Neural progenitor cell (in vitro differentiated cells): ENCODE data around the gene RNF40. TPM values are rescaled to one million over a fixed set of nuclear protein-coding genes. Genes with fewer than 3 reads are reported as not detected.

Experiments used
- DNase-seq: peaks from one replicate; pipeline ENCODE4 v3.0.0-alpha.2; 2016; ENCODE audit warnings: low spot score
- H2AFZ ChIP-seq: fragments of 200-600 bp; sonication (generic); replicated peaks from 2 replicates; pipeline ENCODE4 v1.6.1; 2016; ENCODE audit warnings: antibody characterized with exemption
- H3F3A ChIP-seq: fragments of 200-600 bp; sonication (generic); 2 replicates; pipeline ENCODE4 v1.6.1; 2016; ENCODE audit warnings: antibody characterized with exemption, low read depth
- H3K27ac ChIP-seq: fragments of 200-600 bp; sonication (generic); 2 replicates; pipeline ENCODE4 v1.5.1; 2016; ENCODE audit warnings: mild to moderate bottlenecking
- H3K27me3 ChIP-seq: fragments of 200-600 bp; sonication (generic); 2 replicates; pipeline ENCODE4 v1.6.1; 2016; ENCODE audit warnings: mild to moderate bottlenecking, moderate library complexity
- H3K36me3 ChIP-seq: fragments of 200-600 bp; sonication (generic); 2 replicates; pipeline ENCODE4 v1.5.1; 2016
- H3K4me1 ChIP-seq: fragments of 200-600 bp; sonication (generic); 2 replicates; pipeline ENCODE4 v1.6.1; 2016; ENCODE audit warnings: mixed run types
- H3K4me2 ChIP-seq: fragments of 200-600 bp; sonication (generic); 2 replicates; pipeline ENCODE4 v1.6.1; 2016
- H3K4me3 ChIP-seq: fragments of 200-600 bp; sonication (generic); 2 replicates; pipeline ENCODE4 v1.5.1; 2016
- H3K79me2 ChIP-seq: fragments of 200-600 bp; sonication (generic); 2 replicates; pipeline ENCODE4 v1.6.1; 2016; ENCODE audit warnings: low read depth
- H3K9ac ChIP-seq: fragments of 200-600 bp; sonication (generic); 2 replicates; pipeline ENCODE4 v1.6.1; 2016
- H3K9me3 ChIP-seq: fragments of 200-600 bp; sonication (generic); 2 replicates; pipeline ENCODE4 v1.5.1; 2016; ENCODE audit warnings: low read depth
- H4K20me1 ChIP-seq: fragments of 200-600 bp; sonication (generic); 2 replicates; pipeline ENCODE4 v1.6.1; 2016; ENCODE audit warnings: low read depth
- H3K27ac Mint-ChIP-seq: 3 replicates; pipeline ENCODE4 v1.8.0; 2021; ENCODE audit warnings: mixed read lengths
- H3K27me3 Mint-ChIP-seq: 2 replicates; pipeline ENCODE4 v1.8.0; 2022; ENCODE audit warnings: low read depth, mild to moderate bottlenecking, inconsistent platforms, moderate library complexity, mixed read lengths; ENCODE audit not compliant: insufficient read depth
- H3K36me3 Mint-ChIP-seq: 3 replicates; pipeline ENCODE4 v1.8.0; 2021; ENCODE audit warnings: mixed read lengths
- H3K4me1 Mint-ChIP-seq: 3 replicates; pipeline ENCODE4 v1.8.0; 2021; ENCODE audit warnings: mixed read lengths
- H3K4me3 Mint-ChIP-seq: 3 replicates; pipeline ENCODE4 v1.8.0; 2021; ENCODE audit warnings: mild to moderate bottlenecking, moderate library complexity, mixed read lengths
- H3K9me3 Mint-ChIP-seq: 3 replicates; pipeline ENCODE4 v1.8.0; 2020; ENCODE audit warnings: mixed read lengths
- EZH2 ChIP-seq: fragments of 200-600 bp; sonication (generic); IDR thresholded peaks from 2 replicates; pipeline ENCODE4 v1.6.1; 2017; ENCODE audit warnings: antibody characterized with exemption, mild to moderate bottlenecking, moderate library complexity
- EZH2phosphoT487 ChIP-seq: fragments of 200-600 bp; sonication (generic); IDR thresholded peaks from 2 replicates; pipeline ENCODE4 v1.6.1; 2017; ENCODE audit warnings: antibody characterized with exemption
- total RNA-seq: library from RNA; depleted of rRNA; stranded (reverse); fragments of >200 nt; gene quantifications from 2 replicates; pipeline ENCODE4 v1.2.3, GENCODE V29; 2015; ENCODE audit warnings: low replicate concordance
- TF ChIP-seq, protein P1 (sequence below): fragments of 200-600 bp; sonication (generic); IDR thresholded peaks from 2 replicates; pipeline ENCODE4 v1.5.1; 2017; ENCODE audit warnings: antibody characterized with exemption, mild to moderate bottlenecking

Gene RNF40
- total RNA-seq, 1 donor from 2014 or later, result 45.6 TPM

DNA sequence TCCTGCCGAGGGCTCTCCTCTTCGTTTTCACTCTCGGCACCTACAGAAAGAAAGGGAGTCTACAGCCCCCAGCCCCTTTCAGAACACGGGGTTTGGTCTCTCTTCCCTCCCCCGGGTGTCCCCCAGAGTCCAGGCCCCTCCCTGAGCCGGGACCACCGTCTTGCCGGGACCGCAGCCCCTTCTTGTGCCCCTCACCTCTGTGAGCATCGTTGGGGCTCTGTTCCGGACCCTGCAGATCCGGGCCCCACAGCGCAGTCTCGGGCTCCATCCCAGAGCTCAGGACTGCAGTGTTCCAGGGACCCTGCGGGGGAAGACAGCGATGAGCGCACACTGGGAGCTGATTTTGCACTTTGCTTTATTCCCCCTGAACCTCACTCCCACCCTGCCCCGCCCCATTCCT lies 22.1 kb downstream of the RNF40 start:
- peaks cover 10% of the 10 kb centered on the region for H3K27me3 Mint-ChIP-seq
- H3F3A ChIP-seq, result peaks cover 21% of the 10 kb centered on the region

DNA sequence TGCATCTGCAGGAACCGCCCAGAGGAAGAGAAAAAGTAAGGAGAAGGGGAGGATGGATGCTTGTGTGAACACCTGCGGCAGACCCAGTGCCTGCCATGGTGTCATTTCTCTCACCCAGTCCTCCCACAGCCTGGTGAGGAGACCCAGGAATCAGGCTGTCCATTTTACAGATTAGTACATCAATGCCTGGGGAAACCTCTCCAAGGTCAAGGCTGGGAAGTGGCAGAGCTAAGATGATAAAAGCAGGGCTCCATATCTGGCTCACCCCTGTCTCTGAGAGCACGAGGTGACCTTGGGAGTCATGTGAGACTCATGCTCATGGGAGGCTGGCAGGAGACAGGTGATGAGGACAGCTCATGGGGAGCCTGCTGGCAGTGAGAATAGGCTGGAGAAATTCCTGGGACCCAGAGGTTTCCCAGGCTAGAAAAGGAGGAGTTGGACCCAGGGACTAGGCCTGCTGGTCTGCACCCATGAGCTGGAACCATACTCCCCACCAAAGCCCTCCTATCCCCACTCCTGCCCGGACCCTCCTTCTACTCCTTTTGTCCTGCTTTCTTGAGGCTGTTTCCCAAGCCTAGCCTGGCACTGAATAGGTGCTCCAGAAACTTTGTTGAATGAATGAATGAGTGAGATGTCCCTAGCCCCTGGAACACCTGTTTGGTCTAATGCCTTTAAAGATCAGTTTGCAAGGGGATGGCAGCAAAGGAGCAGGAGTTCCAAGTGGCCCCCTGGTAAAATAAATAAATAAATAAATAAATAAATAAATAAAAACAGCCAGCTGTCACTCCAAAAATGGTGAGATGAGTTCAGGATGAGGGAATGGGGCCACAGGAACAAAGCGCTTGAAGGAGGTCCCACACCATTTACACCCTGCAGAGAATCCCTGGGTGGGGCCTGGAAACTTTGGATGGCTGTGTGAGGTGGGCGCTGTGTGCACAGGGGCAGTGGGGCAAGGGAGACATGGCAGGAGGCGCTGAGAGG lies 23.3 kb downstream of the RNF40 start:
- Mint-ChIP-seq H3K36me3 (peaks cover 8% of the 10 kb centered on the region), H3K4me1 (peaks cover 14% of the 10 kb centered on the region), H3K9me3 (no peaks in the 10 kb centered on the region), H3K27me3 (peaks cover 10% of the 10 kb centered on the region), H3K4me3 (peak overlapping the region; percentile 90), H3K27ac (no peak overlapping the region)
- Histone ChIP-seq H4K20me1 (peaks cover 23% of the 10 kb centered on the region), H3K4me1 (peaks cover 5% of the 10 kb centered on the region), H2AFZ (no peak overlapping the region), H3K4me3 (peak overlapping the region; percentile 99), H3K9me3 (no peaks in the 10 kb centered on the region), H3K27ac (no peak overlapping the region), H3K9ac (peak overlapping the region; percentile 81), H3K4me2 (peak overlapping the region; percentile 93), H3F3A (peaks cover 18% of the 10 kb centered on the region), H3K27me3 (no peaks in the 10 kb centered on the region), H3K79me2 (peaks cover 29% of the 10 kb centered on the region), H3K36me3 (no peaks in the 10 kb centered on the region)
- DNase-seq, result no peak
- no peak for TF ChIP-seq EZH2
- TF ChIP-seq EZH2phosphoT487, result no peak
- TF ChIP-seq, protein P1, sequence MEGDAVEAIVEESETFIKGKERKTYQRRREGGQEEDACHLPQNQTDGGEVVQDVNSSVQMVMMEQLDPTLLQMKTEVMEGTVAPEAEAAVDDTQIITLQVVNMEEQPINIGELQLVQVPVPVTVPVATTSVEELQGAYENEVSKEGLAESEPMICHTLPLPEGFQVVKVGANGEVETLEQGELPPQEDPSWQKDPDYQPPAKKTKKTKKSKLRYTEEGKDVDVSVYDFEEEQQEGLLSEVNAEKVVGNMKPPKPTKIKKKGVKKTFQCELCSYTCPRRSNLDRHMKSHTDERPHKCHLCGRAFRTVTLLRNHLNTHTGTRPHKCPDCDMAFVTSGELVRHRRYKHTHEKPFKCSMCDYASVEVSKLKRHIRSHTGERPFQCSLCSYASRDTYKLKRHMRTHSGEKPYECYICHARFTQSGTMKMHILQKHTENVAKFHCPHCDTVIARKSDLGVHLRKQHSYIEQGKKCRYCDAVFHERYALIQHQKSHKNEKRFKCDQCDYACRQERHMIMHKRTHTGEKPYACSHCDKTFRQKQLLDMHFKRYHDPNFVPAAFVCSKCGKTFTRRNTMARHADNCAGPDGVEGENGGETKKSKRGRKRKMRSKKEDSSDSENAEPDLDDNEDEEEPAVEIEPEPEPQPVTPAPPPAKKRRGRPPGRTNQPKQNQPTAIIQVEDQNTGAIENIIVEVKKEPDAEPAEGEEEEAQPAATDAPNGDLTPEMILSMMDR, result no peak

More for the DNA sequence above, 22.1 kb downstream of the RNF40 start:
- H3K9me3 ChIP-seq, result no peaks in the 10 kb centered on the region
- H3K36me3 Mint-ChIP-seq, result peaks cover 8% of the 10 kb centered on the region
- peaks cover 30% of the 10 kb centered on the region for H4K20me1 ChIP-seq
- no peak overlapping the region for H3K27ac ChIP-seq
- peaks cover 14% of the 10 kb centered on the region for H3K4me1 Mint-ChIP-seq
- TF ChIP-seq, protein P1, result no peak
- TF ChIP-seq EZH2phosphoT487 (no peak), EZH2 (no peak)
- no peaks in the 10 kb centered on the region for H3K27me3 ChIP-seq
- H3K4me1 ChIP-seq, result peaks cover 6% of the 10 kb centered on the region
- no peaks in the 10 kb centered on the region for H3K36me3 ChIP-seq
- H3K4me2 ChIP-seq, result no peak overlapping the region
- no peak overlapping the region for H3K4me3 ChIP-seq
- no peak overlapping the region for H2AFZ ChIP-seq
- H3K79me2 ChIP-seq, result peaks cover 29% of the 10 kb centered on the region
- no peak for DNase-seq
- no peak overlapping the region for H3K9ac ChIP-seq
- no peak overlapping the region for H3K27ac Mint-ChIP-seq
- no peaks in the 10 kb centered on the region for H3K9me3 Mint-ChIP-seq
- H3K4me3 Mint-ChIP-seq, result peak overlapping the region; percentile 90

DNA sequence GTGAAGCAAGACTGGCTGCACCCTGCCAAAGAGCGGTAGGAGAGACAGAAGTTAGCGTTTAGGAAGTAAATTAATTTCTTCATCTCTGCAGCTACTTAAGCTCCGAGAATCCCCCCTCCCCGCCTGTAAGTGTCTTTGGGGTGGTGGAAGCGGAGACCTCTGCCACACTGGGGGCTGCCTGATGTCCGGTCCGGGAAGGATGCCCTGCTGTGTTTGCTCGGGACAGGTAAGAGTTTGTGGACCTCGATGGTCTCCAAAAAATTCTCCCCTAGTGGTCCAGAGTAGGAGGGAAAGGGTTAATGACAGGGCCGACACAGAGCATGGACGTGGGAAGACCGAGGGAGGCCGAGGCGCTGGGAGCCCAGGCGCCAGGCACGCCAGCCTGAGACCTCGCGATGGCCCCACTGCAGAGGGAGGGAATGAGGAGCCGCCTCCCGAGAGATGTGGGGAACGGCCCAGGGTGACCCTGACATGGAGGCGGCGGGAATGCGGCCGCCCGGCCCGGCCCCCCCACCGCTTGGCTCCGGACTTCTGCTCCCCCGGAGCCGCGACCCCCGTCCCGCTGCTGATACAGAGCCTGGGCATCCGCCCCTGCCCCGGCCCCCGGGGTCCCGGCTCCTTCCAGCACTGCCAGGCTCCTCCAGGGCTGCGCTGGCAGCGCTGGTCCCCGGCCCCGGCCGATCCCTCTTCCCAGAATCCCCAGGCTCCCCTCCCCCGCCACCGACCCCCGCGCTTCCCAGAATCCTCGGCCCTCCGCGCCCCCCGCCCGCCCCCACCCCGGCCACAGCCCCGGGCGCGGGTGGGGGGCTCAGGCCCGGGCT lies 24.2 kb downstream of the RNF40 start:
- H2AFZ ChIP-seq, result peak overlapping the region; percentile 87
- peak overlapping the region; percentile 85 for H3K27ac Mint-ChIP-seq

More for the DNA sequence above, 24.2 kb downstream of the RNF40 start:
- H3K4me3 ChIP-seq, result peak overlapping the region; percentile 99
- peaks cover 5% of the 10 kb centered on the region for H3K4me1 ChIP-seq
- H3K9me3 ChIP-seq, result no peaks in the 10 kb centered on the region
- Mint-ChIP-seq H3K27me3 (peaks cover 13% of the 10 kb centered on the region), H3K9me3 (no peaks in the 10 kb centered on the region), H3K4me1 (peaks cover 14% of the 10 kb centered on the region), H3K36me3 (peaks cover 8% of the 10 kb centered on the region), H3K4me3 (peak overlapping the region; percentile 90)
- peak; percentile 71 for DNase-seq
- no peaks in the 10 kb centered on the region for H3K36me3 ChIP-seq
- TF ChIP-seq, protein P1, result no peak
- no peak for TF ChIP-seq EZH2
- H3F3A ChIP-seq, result peaks cover 14% of the 10 kb centered on the region
- H3K27ac ChIP-seq, result peak overlapping the region; percentile 86
- H3K4me2 ChIP-seq, result peak overlapping the region; percentile 93
- H4K20me1 ChIP-seq, result peaks cover 23% of the 10 kb centered on the region
- peak overlapping the region; percentile 81 for H3K9ac ChIP-seq
- H3K27me3 ChIP-seq, result no peaks in the 10 kb centered on the region
- H3K79me2 ChIP-seq, result peaks cover 29% of the 10 kb centered on the region
